Measurements from ENCODE around the gene PIN1.
A peak's percentile ranks its signal among the peaks of the same experiment; 100 is the strongest.

The PIN1 gene

DNA sequence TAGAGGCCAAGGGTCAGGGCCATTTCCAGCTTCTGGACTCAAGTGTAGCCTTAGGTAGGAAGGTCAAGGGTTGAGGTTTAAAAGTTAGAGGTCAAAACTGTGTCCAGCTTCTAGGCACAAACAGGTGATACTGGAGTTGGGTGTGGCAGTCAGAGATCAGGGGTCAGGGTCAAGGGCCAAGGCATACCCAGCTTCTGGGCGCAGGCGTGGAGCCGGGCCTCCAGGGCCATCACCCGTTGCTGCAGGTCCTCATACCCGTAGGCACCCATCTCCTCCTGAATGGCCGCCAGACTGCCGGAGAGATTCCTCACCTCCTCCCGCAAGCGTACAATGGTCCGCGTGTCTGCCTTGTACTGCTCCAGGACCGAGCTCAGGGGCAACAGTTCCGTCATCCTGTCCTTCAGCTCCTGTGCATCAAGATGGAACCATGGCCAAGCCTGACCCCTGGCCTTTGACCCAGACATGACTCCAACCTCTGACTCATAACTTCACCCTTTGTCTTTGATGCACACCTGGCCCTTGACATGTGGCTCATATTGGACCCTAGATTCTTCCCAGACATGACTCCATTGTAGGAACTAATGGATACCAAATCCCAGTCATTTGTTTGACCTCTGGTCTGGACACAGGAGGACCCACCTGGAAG is 22.1 kb downstream of the PIN1 start:
- DNase-seq (ENCODE audit: low read depth) = no peak

DNA sequence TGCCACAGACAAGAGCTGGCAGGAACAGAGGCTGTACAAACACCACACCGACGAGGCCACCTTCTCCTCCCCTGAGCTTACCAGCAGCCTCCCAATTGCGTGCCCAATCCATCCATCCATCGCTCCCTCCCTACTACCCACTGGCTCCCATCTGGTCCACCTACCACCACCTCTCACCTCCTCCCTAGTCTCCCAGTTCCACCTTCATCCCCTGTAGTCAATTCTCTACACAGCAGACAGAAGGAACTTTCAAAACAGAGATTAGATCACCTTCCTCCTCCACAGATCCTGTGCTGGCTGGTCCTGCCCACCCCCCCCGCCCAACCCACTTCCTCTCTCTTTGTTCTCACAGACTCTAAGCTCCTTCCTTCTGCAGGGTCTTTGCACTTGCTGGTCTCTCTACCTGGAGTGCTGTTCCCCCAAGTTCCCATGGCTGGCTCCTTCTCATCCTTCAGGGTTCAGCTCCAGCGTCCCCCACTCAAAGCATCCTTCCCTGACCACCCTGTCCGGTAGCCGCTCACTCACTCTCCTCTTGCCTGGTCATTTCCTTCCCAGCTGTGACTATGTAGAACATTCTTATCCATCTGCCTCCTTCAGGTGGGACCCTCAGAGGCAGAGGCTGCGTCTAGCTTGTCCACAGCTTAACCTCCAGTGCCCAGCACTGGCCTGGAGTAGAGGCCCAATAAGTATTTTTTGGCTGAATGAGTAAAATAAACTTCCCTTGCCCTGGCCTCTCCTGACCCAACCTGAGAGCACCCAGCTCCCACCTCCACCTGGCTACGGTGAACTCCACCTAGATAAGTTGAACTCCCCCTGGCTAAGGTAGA is 23.0 kb downstream of the PIN1 start:
- no peak for DNase-seq (ENCODE audit: low read depth)

DNA sequence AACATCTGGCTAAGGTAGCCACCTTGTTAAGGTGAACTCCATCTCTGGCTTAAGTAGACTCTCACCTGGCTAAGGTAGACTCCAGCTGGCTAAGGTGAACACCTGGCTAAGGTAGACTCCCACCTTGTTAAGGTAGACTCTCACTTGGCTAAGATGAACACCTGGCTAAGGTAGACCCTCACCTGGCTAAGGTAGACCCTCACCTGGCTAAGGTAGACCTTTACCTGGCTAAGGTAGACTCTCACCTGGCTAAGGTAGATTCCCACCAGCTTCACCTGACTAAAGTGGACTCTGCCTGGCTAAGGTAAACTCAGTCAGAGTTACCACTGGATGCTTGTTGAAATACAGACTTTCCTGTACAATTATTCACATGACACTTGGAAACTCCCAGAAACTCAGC is 23.6 kb downstream of the PIN1 start:
- DNase-seq (ENCODE audit: low read depth) = no peak

DNA sequence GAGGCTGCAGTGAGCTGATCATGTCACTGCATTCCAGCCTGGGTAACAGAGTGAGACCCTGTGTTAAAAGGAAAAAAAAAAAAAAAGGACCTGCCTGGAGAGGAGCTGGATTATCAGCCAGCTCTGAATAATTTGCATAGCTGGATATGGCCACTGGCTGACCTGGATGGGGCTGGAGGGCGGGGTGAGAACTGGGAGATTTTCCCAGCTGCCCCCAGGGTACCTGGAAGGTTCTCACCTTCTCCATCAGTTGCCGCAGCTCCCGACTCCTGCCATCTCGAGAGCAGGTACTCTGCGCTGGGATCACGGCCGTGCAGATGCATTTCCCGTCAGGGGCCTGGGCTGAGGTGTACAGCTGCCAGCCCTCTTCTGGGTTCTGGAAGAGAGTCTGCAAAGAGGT is 25.3 kb downstream of the PIN1 start:
- DNase-seq (ENCODE audit: low read depth) = no peak

DNA sequence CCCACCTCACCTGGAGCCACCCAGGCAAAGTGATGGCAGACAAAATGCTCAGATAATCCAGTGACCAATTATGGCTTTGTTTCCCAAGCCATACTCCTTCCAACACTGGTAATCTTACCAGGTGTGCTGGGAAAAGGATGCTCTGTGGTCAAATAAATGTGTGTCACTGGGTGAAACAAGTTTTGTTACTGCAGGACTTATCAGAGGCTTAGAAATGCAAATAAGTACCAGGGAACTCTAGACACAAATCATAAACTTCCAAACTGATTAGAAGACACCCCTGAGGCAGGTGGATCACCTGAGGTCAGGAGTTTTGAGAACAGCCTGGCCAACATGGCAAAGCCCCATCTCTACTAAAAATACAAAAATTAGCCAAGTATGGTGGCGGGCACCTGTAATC is 26.4 kb downstream of the PIN1 start:
- no peak for DNase-seq (ENCODE audit: low read depth)

DNA sequence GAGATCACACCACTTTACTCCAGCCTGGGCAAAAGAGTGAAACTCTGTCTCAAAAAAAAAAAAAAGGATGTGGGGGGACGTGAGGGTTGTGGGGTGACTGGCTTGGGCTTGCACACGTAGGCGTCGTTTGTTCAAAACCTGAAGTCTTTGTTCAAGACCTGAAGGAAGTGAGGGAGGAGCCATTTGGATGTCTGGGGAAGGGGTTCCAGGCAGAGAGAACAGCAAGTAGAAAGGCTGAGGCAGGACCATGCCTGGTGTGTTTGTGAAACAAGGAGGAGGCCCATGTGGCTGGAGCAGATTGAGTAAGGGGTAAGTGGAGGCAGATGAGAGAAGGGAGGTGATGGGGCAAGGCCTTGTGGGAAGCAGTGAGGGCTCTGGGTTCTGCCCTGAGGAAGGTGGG is 27.8 kb downstream of the PIN1 start:
- DNase-seq (ENCODE audit: low read depth) = no peak

DNA sequence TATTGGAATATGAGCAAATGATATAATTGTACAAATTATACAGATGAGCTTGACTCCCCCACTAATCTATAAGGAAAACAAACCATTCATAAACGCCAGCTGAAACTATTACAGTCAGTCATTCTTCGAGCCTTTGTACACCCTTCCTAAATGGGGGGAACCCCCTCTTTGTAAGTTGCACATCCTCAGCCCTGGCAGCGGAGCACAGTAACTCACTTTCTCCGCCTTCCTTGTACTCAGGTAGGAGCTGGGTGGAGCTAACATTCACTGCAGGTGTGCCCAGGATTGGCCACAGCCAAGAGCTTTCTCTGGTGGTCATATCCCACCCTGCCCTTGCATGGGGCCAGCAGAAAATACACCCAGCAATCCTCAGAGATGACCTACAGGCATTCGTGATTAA is 28.6 kb downstream of the PIN1 start:
- DNase-seq (ENCODE audit: low read depth) = no peak

DNA sequence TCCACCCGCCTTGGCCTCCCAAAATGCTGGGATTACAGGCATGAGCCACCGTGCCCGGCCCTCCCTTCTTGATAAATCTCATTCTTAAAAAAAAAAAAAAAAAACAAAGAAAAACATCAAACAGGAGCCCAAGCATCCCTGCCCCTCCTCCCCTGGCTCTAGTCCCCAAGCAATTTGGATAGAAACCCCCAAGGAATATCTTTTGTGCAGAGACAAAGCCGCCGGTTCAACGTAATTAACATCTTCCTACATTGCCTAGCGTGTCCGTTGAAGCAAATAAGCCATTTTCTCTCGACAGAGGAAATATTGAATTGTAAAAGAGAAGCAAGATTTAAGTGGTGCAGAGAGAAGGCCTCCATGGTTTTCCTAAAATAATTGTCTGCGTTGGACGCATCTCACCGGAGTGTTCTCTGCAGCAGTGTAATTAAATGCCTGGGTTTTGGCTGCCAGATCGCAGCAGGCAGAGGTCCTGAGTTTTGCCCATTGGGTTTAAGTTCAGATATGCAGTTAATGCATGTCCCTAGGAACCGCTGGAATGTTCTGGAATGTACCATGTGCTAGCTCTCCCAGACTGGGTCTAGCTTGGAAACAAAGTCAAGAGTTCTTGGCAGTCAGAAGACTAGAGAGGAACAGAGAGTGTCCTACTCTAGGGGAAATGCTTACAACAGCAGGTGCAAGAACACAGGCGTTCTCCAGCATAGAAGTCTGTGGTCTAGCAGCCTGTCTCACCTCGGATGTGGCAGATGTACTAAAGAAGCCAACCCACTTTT is 30.8 kb downstream of the PIN1 start:
- DNase-seq (ENCODE audit: low read depth) = no peak

DNA sequence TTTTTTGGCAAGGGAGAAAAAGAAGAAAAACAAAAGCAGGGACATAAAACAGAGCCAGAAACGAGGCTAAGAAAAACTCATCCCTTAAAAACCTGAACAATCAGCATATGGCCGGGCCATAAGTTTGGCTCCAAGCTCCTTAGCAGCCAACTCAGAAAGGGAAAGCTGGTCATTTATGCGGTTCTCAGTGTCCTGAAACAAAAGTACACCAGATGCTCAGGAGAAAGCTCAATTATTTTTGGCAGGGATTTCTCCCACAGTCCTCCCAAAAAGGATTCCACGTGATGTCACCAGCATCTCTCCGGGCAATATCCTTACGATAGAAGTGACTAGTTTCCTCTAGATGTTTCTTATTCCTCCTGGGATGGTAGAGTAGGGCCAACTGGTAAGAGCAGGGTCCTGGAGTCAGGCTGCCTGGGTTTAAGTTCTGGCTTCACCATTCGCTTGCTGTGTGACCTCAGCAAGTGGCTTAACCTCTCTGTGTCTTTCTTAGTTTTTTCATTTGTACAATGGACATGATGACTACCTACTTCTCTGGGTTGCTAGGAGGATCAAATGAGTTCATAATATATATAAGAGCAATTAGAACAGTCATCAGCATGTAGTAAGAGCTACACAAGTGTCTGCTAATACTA is 34.0 kb downstream of the PIN1 start:
- no peak for DNase-seq (ENCODE audit: low read depth)

DNA sequence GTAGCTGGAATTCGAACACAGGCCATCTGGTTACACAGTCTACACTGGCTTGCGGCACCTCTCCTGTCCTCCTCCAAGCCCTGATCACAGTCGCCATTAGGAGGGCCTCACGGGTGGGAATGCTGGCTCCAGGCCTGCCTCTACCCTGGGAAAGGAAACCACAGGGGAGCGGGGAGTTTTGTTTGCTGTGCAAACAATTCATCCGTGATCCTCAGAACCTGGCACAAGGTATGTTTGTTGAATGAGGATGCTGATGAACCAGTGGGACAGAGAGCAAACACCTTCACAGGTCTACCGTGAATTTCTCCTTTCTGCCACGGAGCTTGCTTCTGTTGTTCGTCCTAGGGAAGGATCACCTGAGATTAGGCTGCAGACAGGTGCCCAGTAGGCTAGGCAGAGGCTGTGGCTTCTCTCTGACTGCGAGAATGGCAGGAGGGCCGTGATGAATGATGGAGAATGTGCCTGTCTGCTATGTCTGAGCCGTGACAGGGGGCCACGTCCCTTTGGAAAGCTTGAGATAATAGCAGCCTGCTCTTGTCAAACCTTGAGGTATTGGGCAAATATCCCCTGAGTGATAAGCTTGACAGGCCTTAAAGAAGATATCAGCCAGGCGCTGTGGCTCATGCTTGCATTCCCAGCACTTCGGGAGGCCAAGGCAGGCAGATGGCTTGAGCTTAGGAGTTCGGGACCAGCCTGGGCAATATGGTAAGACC is 36.7 kb downstream of the PIN1 start:
- no peak for DNase-seq (ENCODE audit: low read depth)

DNA sequence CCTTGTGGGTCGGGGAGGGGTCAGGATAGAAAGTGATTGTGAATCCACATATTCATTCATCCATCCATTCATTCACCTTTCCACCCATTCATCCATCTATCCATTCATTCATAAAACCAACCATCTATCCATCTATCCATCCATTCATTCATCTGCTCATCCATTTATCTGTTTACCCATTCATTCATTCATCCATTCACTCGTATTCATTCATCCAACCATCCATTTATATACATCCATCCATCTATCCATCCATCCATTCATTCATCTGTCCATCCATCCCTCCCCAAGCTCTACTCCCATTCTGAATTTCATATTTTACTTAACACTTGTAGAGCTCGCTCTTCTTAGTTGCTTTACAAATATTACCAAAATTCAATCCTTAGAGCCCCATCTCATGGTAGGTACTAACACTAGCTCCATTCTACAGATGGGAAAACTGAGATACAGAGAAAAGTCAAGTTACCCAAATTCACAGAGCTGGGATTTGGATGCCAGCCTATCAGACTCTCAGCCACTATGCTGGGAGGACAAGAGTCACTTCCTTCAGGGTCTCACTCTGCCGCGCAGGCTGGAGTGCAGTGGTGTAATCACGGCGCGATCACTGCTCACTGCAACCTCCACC is 37.6 kb downstream of the PIN1 start:
- DNase-seq (ENCODE audit: low read depth) = no peak

DNA sequence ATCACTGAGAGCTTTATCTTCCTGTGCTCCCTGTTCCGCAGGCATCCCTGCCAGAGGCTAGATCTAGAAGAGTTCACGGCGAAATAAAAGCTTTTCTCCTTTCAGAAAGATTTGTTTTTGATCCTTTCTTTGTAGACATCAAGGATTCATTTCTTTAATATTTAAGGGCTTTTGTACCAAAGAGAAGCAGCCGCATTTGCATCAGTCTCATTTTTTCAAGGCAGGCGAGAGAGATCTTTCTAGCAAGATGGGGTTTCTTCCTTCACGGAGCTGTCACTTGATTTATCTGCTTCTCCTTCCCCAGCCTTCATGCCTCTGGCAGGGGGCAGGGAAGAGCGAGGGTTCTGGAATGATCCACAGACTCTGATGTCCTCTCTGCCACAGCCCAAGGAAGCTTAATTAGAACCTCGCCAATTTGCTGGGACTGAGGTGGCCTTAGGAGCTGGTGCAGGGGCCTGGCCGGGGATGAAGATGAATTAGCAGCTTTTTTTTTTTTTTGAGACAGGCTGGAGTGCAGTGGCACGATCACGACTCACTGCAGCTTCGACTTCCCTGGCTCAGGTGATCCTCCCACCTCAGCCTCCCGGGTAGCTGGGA is 40.0 kb downstream of the PIN1 start:
- no peak for DNase-seq (ENCODE audit: low read depth)

DNA sequence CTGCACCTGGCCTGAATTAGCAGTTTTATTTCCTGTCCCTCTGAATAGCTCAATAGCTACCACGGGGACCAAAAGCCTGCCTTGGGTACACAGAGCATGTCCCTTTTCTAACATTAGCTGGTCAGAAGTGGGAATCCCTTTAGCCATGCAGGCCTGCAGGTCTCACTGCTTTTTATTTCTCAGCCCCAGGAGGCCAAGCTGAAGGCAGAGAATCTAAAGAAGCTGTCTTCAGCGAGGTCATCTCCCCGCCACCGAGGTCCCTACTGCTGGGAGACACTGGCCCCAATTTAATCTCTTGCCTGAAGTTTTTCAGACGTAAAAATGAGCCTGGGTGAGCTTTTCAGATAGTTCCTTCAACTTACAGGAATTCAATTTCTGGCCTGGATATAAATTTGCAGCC is 40.7 kb downstream of the PIN1 start:
- no peak for DNase-seq (ENCODE audit: low read depth)

DNA sequence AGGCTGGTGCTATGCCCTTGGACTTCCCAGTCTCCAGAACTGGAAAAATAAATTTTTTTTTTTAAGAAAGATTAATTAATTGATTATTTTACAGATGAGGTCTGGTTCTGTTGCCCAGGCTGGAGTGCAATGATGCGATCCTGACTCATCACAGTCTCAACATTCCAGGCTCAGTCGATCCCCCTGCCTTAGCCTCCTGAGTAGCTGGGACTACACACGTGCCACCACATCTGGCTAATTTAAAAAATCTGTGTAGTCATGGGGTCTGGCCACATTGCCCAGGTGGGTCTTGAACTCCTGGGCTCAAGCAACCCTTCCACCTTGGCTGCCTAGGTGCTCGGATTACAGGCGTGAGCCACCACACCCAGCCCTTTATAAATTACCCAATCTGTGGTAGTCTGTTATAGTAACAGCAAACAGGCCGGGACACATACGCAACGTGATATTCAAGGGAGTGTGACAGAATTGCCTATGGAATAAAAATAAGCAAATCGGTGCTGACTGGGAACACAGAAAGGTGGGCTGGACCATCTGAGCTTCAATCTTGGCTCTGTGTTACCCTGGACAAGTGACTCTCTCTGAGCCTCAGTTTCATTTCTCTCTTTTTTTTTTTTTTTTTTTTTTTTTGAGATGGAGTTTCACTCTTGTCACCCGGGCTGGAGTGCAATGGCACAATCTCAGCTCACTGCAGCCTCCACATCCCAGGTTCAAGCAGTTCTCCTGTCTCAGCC is 42.8 kb downstream of the PIN1 start:
- DNase-seq (ENCODE audit: low read depth) = no peak

DNA sequence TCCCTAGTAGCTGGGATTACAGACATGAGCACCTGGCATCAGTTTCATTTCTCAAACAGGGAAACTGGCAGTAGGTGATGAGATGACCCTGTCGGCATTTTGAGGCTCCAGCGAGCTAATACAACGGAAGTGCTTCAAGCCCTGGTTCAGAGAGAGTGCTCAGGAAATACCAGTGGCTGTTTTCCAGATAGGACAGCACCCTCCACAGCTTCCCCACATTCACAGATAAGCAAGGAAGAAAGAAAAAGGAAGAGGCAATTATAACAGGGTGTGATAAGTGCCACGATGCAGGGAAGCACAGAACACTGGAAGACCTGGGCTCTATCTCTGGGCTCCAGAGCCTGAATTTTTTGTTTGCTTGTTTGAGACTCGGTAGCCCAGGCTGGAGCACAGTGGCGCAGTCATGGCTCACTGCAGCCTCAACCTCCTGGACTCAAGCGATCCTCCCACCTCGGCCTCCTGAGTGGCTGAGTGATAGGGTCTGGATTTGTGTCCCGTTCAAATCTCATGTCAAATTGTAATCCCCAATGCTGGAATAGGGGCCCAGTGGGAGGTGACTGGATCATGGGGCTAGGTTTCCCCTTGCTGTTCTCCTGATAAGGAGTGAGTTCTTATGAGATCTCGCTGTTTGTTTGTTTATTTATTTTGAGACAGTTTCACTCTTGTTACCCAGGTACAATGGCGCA is 43.5 kb downstream of the PIN1 start:
- DNase-seq (ENCODE audit: low read depth) = no peak

DNA sequence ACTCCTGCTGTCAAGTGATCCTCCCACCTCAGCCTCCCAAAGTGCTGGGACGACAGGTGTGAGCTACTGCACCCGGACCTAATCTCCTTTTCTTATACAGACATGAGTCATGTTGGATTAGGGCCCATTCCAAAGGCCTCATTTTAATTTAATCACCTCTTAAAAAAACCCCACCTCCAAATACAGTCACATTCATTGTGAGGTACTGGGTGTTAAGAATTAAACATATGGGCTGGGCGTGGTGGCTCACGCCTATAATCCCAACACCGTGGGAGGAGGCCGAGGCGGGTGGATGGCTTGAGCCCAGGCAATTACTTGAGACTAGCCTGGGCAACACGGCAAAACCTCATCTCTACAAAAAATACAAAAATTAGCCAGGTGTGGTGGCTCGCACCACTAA is 46.6 kb downstream of the PIN1 start:
- DNase-seq (ENCODE audit: low read depth) = no peak

DNA sequence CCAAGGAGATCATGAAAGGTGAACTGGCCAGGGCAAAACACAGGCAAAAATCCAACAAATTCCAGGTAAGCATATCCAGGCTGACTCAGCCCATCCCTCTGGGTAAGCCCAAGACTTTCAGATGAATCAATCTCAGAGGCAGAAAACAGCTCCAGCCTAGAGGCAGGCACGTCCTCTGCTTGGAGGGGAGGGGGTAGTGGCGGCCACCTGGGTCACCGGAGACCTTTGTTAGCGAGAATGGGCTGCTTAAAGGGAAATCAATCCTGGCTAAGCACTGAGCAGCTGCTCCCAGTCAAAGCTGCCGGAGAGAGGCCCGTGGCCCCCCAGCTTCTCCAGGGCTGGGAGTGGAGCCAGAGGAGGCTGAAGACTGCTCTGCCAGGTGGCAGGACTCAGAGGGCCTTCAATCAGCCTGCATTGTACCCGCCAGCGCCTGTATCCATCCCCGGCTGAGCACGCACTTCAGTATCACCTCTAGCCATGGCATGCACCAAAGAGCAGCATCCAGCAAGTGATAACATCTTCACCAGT is 48.2 kb downstream of the PIN1 start:
- DNase-seq (ENCODE audit: low read depth) = no peak

DNA sequence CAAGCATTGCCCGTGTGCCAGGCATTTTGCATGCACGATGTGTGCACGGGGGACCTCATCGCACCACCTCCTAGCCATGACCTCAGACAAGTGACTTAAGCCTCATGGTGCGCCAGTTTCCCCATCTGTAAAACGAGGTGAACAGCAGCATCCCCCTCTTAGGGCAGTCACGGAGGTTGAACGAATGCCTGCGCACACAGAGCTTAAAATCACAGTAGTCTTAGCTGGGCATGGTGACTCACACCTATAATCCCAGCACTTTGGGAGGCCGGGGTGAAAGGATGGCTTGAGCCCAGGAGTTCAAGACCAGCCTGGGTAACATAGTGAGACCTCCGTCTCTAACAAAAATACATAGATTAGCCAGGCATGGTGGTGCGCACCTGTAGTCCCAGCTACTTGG is 48.6 kb downstream of the PIN1 start:
- no peak for DNase-seq (ENCODE audit: low read depth)

DNA sequence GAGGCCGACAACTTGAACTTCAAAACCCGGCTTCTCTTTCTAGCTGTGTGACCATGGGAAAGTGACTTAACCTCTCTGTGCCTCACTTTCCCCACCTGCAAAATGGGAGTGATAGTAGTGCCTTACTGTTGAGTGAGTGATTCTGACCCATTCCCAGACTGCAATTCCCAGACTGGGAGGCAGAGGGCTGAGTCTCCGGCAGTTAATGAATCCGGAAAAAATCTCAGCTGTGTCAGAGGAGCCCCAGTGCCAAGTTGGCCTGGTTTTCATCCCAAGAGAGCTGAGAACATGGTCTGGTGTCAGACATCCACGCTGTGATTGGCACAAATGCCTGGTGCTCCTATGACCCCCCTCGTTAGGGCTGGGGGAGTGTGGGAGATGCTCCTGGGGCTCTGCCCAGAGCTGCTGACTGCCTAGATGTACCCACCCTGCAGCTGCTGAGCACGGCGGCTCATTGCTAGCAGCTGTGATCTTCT is 50.0 kb downstream of the PIN1 start:
- peak; percentile 82 for DNase-seq (ENCODE audit: low read depth)

Measured in fibroblast of the conjunctiva (primary cell).